ENCODE results near the gene IGF2BP1.
A peak's percentile ranks its signal among the peaks of the same experiment; 100 is the strongest.
"Not testable (repeated sequence)": the region's sequence is repeated elsewhere in the genome, so short reads cannot be mapped to it uniquely, and the experiment has no call there.

IGF2BP1 gene

GRCh38 chr17:49021095-49021767, 24.0 kb downstream of the IGF2BP1 start:
- no peak for DNase-seq

- DNase-seq: no peak
These were observed 24.6 kb downstream of the IGF2BP1 start for GRCh38 chr17:49021768-49022103.

GRCh38 chr17:49022391-49022941, 25.3 kb downstream of the IGF2BP1 start:
- DNase-seq: no peak

- DNase-seq: no peak
These were observed 27.3 kb downstream of the IGF2BP1 start for GRCh38 chr17:49024523-49024922.

- not testable (repeated sequence) for DNase-seq
These were observed 29.3 kb downstream of the IGF2BP1 start for GRCh38 chr17:49026447-49026846.

GRCh38 chr17:49028271-49028670, 31.1 kb downstream of the IGF2BP1 start:
- no peak for DNase-seq

- no peak for DNase-seq
These were observed 32.6 kb downstream of the IGF2BP1 start for GRCh38 chr17:49029801-49030200.

GRCh38 chr17:49031965-49032928, 35.1 kb downstream of the IGF2BP1 start:
- DNase-seq: peak; percentile 52

GRCh38 chr17:49035470-49036269, 38.5 kb downstream of the IGF2BP1 start:
- peak; percentile 27 for DNase-seq

GRCh38 chr17:49036270-49036626, 39.1 kb downstream of the IGF2BP1 start:
- no peak for DNase-seq

GRCh38 chr17:49038138-49038537, 41.0 kb downstream of the IGF2BP1 start:
- DNase-seq: no peak

GRCh38 chr17:49038544-49038943, 41.4 kb downstream of the IGF2BP1 start:
- no peak for DNase-seq

GRCh38 chr17:49039518-49039917, 42.3 kb downstream of the IGF2BP1 start:
- not testable (repeated sequence) for DNase-seq

GRCh38 chr17:49041527-49041926, 44.3 kb downstream of the IGF2BP1 start:
- DNase-seq: no peak

- no peak for DNase-seq
These were observed 48.2 kb downstream of the IGF2BP1 start for GRCh38 chr17:49045376-49045775.

- no peak for DNase-seq
These were observed 49.7 kb downstream of the IGF2BP1 start for GRCh38 chr17:49046912-49047311.

- no peak for DNase-seq
These were observed 52.1 kb downstream of the IGF2BP1 start for GRCh38 chr17:49049265-49049664.

GRCh38 chr17:49050611-49051010, 53.4 kb downstream of the IGF2BP1 start:
- no peak for DNase-seq

- DNase-seq: no peak
These were observed 54.1 kb downstream of the IGF2BP1 start for GRCh38 chr17:49051269-49051668.

GRCh38 chr17:49053171-49053829, 56.1 kb downstream of the IGF2BP1 start:
- DNase-seq: no peak

GRCh38 chr17:49054342-49055092, 57.3 kb downstream of the IGF2BP1 start:
- DNase-seq: no peak
